OCI-LY7 (cell line): ENCODE results near the gene SPTBN4.

ENCODE experiments used
- EZH2phosphoT487 ChIP-seq: fragments of 200-600 bp; sonication (generic); IDR thresholded peaks from 2 replicates; pipeline ENCODE4 v1.6.1; 2018; ENCODE audit warnings: low read depth, borderline replicate concordance, mild to moderate bottlenecking, mixed run types, antibody characterized with exemption, low read length, moderate library complexity, mixed read lengths
- TF ChIP-seq, protein P1 (sequence below): fragments of 200-600 bp; sonication (generic); conservative IDR thresholded peaks from 2 replicates; pipeline ENCODE4 v1.5.1; 2014; ENCODE audit warnings: mild to moderate bottlenecking, antibody characterized with exemption, low read length, moderate library complexity, mixed read lengths

DNA sequence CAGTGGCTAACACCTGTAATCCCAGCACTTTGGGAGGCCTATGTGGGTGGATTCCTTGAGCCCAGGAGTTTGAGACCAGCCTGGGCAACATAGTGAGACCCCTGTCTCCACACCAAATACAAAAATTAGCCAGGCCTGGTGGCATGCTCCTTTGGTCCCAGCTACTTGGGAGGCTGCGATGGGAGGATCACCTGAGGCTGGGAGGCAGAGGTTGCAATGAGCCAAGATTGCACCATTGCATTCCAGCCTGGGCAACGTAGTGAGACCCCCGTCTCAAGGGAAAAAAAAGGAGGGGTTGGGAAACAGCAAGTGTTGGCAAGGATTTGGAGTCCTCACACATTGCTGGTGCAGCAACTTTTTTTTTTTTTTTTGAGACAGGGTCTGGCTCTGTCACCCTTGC is 19.2 kb downstream of the SPTBN4 start:
- TF ChIP-seq, protein P1, sequence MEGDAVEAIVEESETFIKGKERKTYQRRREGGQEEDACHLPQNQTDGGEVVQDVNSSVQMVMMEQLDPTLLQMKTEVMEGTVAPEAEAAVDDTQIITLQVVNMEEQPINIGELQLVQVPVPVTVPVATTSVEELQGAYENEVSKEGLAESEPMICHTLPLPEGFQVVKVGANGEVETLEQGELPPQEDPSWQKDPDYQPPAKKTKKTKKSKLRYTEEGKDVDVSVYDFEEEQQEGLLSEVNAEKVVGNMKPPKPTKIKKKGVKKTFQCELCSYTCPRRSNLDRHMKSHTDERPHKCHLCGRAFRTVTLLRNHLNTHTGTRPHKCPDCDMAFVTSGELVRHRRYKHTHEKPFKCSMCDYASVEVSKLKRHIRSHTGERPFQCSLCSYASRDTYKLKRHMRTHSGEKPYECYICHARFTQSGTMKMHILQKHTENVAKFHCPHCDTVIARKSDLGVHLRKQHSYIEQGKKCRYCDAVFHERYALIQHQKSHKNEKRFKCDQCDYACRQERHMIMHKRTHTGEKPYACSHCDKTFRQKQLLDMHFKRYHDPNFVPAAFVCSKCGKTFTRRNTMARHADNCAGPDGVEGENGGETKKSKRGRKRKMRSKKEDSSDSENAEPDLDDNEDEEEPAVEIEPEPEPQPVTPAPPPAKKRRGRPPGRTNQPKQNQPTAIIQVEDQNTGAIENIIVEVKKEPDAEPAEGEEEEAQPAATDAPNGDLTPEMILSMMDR, result no peak
- no peak for TF ChIP-seq EZH2phosphoT487
